Measurements from ENCODE around the gene KANSL1.
"Not testable (repeated sequence)": the region's sequence is repeated elsewhere in the genome, so short reads cannot be mapped to it uniquely, and the experiment has no call there.

- TF ChIP-seq CHD2 (IDR thresholded peaks at IDR 0.05; ENCODE audit: low read depth, low read length); NFIC (IDR thresholded peaks at IDR 0.05); TBP (optimal IDR thresholded peaks at IDR 0.05; ENCODE audit: low read depth, low read length); BRF1 (IDR thresholded peaks at IDR 0.05; ENCODE audit: borderline replicate concordance, extremely low read depth, insufficient read length); TSHZ1 (CRISPR knock-in tag; IDR thresholded peaks at IDR 0.05); ZHX1 (conservative IDR thresholded peaks at IDR 0.05; ENCODE audit: low read length); GTF2F1 (IDR thresholded peaks at IDR 0.05; ENCODE audit: low read depth, low read length); RNF2 (IDR thresholded peaks at IDR 0.05); ZNF512 (tag; IDR thresholded peaks at IDR 0.05); SREBF2 (CRISPR knock-in tag; IDR thresholded peaks at IDR 0.05); CTCF (IDR thresholded peaks at IDR 0.05 in 2 of 3, conservative IDR thresholded peaks at IDR 0.05 in 1 of 3; ENCODE audit: insufficient read depth in 2 of 3, low read depth in 1 of 3, low read length in 3 of 3); RFX5 (IDR thresholded peaks at IDR 0.05; ENCODE audit: low read depth, low read length): not testable (repeated sequence)
Observed at GRCh38 chr17:46224864-46225263, 31.6 kb upstream of the KANSL1 start.

Measured in K562 (cell line).